ENCODE results near the gene C16orf46.

Gene C16orf46

DNA sequence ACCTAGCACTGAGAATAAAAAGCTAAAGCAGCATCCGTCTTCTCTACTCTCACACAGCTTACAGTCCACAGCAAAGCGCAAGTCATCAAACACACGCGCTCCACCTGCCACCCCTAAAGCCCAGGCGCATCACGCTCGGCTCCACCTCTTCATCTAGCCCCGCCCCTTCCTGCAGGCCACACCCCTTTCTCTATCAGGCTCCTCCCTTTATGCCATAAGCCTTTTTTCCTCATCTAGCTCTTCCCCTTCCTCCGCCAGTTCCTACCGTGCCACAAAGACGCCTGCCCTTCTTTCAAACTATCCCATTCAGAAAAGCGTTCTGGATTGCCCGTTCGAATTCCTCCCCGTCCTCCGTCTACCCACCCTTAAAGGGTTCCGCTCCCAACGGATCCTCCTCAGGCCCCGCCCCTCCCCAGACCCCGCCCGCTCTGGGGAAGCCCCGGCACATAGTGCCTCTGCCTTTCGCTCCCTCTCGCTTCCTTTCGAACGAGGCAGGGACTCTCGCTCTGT is 417 bp downstream of the C16orf46 start:
- DNase-seq (ENCODE audit: low read depth): peak; percentile 89

DNA sequence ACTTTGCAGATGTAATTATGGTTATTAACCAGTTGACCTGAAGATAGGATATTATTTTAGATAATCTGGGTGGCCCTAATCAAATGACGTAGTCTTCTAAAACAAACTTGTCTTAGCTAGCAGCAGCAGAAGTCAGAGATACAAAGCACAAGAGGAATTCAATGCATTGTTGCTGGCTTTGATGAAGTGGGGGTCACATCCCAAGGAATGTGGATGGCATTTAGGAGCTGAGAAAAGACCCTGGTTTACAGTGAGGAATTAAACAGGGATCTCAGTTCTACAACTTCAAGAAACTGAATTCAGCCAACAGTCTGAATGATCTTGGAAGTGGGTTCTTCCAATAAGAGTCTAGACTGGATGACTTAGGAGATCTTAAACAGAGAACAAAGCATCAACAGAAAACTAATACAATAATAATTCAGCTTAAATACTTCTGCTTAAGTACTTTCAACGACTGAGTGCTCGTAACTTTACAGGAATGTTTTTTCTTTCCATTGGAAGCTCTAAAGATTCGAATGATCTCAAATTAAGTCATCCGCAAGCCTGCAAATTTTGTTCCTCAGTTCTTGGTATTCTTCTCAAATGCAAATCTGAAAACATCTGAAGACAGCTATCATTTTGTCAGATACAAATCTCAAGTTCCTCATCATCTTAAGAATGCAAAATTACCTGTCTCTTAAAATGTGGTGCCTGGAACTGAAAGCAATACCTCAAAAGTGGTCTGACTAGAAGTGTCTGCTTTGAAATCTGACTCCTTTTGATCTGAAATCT is 3.3 kb downstream of the C16orf46 start:
- no peak for DNase-seq (ENCODE audit: low read depth)

DNA sequence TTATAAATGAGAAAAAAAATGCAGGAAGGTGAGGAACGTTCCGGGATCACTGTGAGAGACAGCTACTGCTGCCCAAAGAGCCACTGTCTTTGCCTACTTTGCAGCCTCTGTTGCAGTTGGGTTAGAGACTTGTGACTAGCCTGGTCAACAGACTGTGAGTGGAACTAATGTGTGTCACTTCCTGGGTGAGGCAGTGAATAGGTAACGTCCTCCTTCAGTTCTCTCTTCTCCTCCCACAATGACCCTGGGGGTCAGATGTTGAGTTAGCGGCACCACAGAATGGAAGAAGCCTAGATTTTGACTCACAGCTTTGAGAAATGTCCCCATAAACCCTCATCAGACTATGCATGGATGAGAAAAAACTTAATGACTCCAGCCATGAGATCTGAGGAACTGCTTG is 5.2 kb downstream of the C16orf46 start:
- no peak for DNase-seq (ENCODE audit: low read depth)

DNA sequence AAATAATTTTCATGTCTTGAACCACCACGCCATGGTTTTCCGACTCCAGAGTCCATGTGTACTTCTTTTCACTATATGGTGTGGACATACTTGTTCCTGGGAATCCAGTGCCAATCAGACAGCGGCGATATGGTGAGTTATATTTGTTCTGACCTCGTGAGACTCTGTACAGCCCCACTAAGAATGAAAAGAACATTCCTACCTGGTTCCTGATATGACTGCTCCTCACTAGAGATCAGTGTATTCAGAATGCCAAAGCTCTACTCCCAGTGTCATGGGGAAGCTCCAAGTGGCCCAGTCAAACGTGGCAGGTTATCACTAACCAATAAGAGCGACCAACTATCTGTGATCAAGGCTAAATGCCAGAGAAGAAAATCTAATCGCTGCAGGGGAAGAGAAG is 6.1 kb downstream of the C16orf46 start:
- no peak for DNase-seq (ENCODE audit: low read depth)

DNA sequence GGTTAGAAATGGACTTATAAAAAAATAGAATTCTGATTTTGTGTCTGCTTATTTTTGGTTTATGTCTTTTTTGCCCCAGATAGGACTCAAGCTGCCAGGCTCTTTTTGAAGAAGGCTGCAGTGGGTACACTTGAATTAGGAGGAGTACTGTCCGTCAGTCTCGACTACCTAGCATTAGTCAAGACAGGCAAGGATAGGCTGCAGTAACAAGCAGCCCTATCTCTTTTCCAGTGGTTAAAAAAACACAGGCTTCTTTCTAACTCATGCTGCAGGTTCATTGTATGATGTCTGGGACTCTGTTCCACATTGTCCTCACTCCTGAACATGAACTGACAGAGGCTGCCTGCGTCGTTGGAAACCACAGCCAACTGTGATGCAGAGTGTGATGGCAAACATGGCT is 8.0 kb downstream of the C16orf46 start:
- no peak for DNase-seq (ENCODE audit: low read depth)

DNA sequence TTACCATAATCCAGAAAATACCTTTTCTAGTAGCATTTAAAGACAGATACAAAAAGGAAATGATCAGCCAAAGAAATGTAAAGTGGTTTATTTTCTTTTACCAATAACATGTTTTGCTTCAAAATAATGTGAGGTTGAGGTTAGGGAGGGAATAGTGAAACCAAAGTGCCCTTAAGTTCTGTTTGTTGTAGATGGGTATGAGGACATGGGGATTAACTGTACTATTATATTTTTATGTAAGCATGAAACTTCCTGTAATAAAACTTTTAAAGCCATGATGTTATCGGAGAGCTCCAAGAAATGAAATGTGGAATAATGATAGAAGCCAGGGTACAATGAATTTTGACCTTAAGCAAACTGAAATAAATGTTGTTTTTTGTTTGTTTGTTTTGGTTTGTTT is 9.9 kb downstream of the C16orf46 start:
- DNase-seq (ENCODE audit: low read depth): no peak

DNA sequence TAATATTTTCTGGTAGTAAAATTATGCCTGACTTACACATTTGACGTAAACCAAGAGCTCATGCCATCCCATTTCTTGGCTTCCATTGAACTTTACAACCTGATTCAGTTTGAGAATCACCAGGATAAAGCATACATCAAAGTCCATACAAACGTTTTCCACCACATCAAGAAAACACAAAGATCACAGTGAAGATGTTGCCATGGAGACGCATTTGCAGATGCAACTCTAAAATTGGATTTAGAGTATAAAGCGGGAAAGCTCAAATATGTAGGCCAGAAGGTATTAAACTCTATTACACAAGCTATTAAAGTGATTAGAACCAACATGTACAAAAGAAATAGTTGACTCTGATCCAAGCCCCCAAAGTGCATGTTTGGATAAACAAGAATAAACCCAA is 10.4 kb downstream of the C16orf46 start:
- no peak for DNase-seq (ENCODE audit: low read depth)

DNA sequence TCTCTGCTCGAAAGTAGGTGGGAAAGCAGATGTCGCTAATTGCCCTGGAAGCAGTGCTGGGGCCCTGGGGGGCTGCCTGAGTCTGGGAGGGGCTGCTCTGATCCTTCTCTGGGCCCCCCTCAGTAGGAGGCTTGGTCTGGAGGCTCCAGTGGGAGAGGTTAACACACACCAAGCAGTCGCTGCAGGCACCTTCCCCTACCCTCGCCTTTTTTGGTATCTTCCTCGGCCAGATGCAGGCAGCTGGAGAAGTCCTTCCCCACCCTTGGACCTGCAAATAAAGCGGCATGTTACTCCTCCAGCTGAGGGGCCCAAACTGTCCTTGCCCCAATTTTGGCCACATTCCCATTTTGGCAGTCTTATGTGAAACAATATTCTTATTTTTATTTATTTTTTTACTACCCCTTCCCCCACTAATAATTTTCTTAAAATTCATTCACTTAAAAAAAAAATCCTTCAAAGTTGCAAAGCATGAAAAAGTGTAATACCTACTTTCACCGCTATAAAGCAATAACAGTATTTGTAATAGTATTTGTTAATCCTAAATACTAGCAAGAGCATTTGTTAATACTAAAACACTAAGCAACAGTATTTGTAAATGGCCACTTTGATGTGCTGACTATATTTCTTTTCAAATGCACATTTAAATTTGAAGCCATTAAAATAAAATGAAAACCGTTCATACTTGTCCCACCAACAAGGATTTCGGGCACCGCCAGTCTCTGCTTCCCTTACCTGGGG is 15.0 kb downstream of the C16orf46 start:
- no peak for DNase-seq (ENCODE audit: low read depth)

DNA sequence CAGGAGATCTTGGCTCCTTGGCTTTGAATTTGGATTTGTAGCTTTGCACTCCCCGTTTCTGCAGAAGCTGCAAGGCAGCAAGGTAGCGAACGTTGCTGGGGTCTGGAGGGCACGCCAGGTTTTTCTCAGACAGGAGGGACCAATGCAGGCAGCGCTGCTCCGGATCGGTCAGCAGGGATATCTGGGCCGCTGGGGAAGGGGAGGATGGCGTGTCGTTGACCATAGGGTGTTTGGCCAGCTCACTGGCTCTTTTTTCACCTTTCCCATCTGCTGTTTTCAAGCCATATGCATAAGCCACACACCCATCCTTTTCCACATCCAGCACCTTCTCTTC is 15.8 kb downstream of the C16orf46 start:
- no peak for DNase-seq (ENCODE audit: low read depth)

DNA sequence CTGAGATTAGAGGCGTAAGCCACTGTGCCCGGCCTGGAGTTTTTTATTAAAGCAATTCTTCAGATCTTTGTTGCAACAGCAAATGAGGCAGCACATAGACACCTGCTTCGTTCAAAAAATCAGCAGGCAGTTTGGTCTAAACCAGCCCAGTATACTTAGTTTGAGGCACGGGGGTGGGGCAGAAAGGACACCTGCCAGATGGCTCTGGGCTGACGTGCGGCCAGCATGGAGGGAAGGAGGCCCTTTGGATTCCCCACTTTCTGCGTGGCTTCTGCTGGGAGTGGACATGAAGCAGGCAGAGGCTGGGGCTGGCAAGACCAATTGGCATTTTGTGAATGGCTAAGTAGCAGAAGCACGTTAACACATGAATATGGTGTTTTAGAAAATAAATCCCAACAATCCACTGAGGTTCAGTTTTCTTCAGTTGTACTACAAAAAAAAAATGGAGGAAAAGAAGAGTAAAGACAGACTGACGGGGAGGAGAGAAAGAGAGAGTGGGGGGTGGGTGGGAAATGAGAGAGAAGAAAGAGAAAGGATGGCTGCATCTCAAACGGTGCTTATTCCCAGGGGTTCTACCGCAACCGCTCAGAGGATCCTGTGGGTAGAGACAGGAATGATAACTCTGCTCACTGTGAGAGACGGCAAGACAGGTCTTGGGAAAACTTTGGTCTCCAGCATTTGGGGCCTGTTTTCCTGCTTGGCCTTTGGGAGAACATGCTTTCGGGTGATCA is 16.3 kb downstream of the C16orf46 start:
- no peak for DNase-seq (ENCODE audit: low read depth)

DNA sequence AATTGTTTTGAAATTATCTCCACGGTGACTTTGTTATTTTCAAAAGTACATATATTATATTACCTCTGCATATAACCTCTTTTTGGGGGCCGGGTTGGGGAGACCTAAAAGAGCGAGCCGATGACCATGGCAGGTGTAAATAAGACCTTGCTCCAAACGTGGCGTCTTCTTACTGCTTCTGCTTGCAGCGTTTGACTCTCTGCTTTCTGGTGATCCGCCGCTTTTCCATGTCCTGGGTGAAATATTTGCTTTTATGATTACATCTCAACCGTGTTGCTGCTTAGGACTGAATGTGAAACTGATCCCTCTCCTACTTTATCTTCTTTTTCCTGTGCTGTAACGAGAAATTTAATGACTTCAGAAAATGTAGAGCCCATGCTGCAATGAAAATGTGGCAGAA is 23.3 kb downstream of the C16orf46 start:
- no peak for DNase-seq (ENCODE audit: low read depth)

DNA sequence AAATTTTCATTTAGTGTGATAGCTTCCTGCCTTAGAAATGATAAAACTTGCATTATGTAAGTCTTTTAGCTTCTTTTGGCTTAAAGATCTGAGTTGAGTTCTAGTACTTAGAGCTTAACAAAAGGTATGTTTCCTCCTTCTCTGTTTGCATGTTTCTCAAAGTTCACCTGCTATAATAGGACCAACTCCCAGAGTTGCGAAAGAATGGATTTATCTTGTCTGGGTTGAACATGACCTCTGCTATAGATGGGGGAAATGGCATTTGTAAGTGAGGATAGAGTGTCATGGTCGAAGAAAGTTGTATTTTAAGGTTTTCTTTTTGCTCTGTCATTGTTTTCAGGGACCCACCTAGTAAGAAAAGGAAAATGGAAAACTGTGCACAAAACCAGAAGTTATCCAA is 34.2 kb downstream of the C16orf46 start:
- no peak for DNase-seq (ENCODE audit: low read depth)

DNA sequence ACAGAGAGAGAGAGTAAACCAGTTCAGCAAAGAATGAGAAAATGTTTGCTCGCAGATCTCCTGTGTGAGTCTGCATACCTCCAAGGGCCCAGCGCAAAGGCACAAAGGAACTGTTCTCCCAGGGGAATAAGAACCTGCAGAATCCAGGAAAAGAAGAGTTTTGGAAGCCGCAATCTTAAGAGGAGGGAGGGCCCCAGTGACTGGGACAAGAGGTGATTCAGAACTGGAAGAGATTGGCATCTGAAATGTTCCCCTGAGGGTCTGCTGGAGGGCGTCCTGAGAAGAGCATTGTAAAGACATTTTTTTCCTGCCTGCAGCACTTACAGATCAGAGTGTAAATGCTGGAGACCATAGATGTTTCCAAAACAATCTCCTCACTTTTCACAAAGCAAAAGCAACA is 35.3 kb downstream of the C16orf46 start:
- no peak for DNase-seq (ENCODE audit: low read depth)

DNA sequence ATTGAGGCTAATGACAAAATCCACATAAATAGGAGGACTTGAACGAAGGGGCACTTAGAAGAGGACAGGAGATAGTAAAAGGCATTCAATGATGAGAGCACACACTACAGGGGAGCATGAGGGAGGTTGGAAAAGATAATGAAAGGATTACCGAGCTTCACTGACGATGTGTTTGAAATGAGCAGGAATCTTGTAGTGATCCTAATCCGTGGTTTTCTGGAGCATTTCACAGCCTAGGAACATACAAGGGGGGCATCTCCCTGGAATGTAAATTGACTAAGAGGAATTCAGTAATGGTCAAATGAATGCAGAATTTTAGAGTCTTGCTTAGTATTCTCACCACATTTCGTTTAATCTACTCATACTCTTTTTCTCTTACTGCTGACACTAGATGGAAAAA is 36.2 kb downstream of the C16orf46 start:
- no peak for DNase-seq (ENCODE audit: low read depth)

DNA sequence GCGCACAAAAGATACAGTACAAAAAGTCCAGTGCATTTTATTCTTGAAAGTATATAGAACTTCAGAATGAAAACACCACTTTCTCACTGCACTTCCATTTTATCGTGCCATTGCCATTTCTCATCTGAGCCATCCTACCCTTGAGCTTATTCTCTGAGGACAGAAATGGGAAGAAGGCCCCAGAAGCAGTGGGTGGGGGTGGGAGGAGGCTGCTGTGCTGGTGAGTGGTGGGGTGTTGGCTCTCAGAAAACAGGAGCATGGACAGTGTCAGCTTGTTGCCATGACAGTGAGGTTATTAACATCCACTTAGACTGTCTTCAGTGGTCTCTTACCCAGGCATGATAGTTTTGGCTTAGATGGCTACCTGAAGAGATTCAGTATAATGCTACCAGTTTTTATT is 36.9 kb downstream of the C16orf46 start:
- DNase-seq (ENCODE audit: low read depth): no peak

DNA sequence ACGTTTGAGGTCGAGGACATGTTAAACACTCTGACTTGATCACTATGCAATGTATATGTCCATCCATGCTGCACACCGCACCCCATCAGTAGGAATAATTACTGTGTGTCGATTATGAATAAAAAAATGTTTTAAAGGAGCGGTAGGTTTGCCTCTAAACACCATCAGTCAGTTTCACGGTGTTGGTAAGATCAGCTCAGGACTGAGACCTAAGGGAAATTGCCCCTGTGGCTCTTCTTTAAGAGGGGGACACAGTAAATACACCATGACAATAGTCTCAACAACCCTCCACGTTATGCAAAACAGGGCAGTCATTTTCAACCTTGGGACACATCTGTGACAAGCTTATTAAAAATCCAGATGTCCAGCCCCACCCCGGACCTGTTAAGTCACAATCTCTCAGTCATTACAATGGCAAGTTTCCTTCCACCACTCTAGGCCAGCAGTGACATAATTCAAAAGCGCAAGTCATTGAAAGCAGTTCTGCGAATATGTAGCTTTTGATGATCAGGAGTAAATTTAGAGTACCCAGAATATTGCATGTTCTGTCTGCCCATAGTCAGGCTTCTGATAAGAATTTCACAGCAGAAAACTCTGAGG is 40.2 kb downstream of the C16orf46 start:
- DNase-seq (ENCODE audit: low read depth): no peak

DNA sequence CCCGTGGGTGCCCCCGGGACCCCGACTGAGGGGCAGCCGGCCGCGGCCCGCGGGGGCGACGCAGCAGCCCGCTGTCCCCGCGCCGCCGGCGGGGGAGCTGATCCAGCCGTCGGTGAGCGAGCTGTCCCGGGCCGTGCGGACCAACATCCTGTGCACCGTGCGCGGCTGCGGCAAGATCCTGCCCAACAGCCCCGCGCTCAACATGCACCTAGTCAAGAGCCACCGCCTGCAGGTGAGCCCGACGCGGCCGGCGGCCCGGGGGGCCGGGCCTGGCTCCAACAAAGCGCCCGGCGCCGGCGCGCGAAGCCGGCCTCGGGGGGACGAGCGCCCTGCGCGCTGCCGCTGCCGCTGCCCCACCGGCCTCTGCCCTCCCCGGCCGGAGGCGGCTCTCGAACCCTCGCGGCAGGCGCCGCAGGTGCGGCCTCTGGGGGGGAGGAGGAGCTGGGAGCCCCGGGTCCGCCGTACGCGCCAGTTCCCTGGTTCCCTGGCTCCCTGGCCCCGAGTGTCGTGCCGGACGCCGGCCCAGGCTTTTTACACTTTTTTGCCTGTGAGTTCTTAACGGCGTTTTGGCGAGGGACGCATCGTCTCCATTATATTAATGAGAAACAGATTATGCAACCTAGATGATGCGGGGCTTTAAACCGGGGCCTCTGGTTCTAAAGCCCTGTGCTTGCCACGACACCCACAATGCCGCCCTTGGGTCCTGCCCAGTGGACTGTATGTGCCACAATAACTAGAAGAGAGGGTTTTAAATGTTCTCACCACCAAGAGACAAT is 40.9 kb downstream of the C16orf46 start:
- DNase-seq (ENCODE audit: low read depth): peak; percentile 15

DNA sequence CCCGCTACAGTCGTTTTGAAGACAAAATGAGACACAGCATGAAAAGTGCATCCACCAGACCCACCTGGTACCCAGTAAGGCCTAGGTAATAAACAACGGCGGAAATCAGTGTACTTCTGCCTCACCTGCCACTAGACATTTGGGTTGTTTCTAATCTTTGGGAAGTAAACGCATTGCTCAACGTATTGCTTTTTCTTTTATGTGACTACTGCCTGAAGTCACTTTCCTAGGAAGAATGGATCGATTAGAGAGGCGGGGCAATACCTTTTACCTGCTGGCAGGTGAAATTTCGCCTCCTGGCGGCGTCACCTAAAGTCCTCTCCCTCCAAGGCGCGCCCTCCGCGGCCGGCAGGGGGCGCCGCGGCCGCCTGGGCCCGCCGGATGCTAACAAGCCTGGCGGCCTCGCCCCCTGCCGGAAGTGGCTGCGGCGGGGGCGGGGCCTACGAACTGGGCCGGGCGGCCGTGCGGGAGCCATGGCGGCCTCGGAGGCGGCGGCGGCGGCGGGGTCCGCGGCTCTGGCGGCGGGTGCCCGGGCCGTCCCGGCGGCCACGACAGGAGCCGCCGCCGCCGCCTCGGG is 41.6 kb downstream of the C16orf46 start, which contains the start of gene ATMIN:
ATMIN (plus strand) TSS at position 445 of the 577 bp plus-strand sequence; CDS start at position 474, 29 bp downstream.
- DNase-seq (ENCODE audit: low read depth): peak; percentile 82

DNA sequence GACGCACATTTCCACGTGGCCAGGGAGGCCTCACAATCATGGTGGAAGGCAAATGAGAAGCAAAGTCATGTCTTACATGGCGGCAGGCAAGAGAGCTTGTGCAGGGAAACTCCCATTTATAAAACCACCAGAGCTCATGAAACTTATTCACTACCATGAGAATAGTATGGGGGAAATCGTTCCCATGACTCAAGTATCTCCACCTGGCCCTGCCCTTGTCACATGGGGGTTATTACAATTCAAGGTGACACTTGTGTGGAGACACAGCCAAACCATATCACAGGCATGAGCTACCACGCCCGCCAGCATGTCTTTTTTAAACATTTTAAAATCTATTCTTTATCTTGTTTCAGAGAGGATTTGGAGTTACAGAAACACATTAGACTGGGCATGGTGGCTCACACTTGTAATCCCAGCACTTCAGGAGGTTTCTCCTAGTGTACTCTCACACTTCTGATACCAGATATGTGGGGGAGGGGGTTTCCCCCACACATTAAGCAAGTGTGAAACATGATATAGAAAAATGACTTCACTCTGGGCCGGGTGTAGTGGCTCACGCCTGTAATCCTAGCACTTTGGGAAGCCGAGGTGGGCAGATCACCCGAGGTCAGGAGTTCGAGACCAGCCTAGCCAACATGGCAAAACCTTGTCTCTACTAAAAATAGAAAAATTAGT is 47.0 kb downstream of the C16orf46 start:
- DNase-seq (ENCODE audit: low read depth): no peak

DNA sequence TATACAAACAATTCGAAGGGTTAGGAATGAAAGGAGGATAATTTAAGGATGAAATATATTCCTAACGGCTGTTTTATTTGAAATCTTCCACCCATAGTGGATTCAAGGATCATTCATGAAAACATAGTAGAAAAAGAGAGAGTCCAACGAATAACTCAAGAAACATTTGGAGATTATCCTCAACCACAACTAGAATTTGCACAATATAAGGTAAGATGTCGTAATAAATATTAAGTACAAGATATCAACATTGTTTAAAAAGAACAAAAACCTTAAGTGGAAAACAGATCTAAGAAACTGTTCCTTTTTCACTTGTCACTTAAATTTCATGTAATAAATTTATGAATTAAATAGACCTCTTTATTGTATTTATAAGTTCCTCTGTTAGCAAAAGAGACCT is 50.6 kb downstream of the C16orf46 start:
- DNase-seq (ENCODE audit: low read depth): no peak

DNA sequence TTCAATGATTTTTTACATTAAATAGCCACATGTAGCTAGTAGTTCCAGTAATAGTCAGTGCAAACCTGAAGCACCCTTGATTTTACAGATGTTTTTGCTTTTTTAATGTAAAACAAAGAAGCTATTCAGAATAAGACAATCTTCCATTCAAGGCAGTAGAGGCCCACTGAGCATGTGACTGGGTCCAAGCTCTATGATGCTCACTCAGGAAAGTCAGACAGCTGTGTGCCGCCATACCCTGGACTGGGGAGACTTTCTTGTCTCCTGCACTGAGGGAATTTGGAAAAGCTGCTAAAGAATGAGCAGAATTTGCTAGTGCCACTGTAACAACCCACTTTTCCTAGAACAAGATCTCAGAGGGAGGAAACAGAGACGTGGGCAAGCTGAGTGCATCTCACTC is 58.5 kb downstream of the C16orf46 start:
- no peak for DNase-seq (ENCODE audit: low read depth)
